Measurements from ENCODE around the gene DCAF7.

DCAF7 gene

DNA sequence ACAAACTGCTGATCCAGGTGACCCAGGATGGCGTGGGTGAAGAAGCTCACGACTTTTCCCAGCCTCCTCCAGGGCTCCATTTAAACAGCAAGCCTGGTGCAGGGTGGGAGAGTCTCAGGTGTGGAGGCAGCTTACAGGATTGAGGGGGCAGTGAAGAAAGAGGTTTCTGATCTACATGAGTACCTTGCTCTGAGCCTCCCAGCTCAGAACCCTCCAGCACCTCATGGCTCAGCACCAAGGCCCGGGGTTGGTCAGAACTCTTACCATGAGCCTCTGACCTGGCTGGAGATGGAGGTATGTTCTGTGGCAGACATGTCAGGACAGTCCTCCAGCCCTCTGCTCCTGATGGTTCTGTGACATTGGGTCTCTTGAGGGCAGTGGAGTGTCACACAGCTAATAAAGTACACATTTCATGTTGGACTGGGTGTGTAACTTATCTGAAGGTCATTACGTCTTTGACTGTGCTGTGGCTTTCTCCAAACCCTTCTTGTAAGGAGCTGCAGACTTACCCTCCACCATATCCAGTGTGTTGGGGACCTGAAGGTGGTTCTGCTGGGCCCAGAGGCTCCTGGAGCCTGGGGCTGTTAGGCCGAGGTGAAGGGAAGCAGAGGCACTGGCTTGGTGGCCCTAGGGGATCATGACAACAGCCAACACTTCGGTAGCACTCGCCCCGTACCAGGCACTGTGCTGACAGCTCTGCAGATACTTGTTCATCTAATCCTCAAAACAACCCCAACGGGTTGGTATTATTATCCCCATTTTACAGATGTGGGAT is 3.8 kb upstream of the DCAF7 start:
- no peak for DNase-seq

- no peak for DNase-seq
Measured at GRCh38 chr17:63547083-63547523, 3.2 kb upstream of the DCAF7 start.

DNA sequence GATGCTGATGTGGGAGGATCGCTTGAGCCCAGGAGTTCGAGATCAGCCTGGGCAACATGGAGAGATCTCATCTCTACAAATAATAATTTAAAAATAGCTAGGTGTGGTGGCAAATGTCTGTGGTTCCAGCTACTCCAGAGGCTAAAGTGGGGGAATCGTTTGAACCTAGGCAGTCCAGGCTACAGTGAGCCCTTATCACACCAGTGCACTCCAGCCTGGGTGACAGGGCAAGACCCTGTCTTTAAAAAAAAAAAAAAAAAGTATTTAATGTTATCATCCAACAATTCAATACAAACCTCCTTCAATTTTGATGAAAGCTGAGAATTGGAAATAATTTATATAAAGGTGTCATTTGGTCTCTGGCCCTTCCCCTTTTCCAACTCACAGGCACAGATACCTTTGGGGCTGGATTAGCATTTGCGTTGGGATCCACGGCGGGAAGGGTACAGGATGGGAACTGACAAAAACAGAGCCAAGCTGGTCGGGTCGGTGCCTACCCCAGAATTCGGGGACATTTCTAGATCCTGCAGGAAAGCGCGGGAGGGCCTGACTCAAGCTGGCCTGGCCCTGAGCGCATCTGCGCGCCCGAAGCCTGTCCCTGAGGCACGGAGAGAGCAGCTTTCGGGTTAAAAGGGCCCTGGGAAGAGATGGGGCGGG is 860 bp upstream of the DCAF7 start:
- DNase-seq: no peak

- peak; percentile 40 to 56 for DNase-seq
Measured at GRCh38 chr17:63550817-63551639, 751 bp downstream of the DCAF7 start.

- no peak for DNase-seq
Measured at GRCh38 chr17:63552211-63552610, 1.9 kb downstream of the DCAF7 start.

DNA sequence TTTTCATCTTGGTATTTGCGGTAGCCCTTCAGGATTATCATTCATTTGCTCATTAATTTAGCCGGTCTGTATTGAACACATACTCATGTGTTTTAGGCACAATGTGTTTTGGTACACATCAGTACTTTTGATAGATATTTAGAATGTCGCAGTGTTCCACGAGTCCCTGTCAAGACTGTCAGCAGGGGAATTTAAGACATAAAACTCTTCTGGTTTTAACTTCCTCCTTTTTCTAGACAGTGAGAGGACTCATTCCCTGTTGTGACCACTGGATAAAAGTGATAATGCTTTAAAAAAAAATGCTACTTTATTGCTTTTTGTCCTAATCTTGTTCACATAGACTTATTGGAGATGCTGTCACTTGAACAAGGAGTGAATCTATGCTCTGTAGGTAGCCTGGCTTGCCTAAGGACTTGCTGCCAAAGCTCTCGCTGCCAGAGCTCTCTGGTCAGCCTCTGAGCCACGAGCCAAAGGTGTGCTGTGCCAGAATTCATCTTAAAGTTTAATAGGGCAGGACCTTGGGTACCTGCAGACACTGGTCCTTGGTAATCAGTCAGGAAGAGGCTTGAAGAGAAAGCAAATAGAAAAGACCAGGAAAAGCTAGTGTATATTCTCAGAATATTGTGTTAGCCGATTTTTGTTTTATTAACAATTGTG is 5.4 kb downstream of the DCAF7 start:
- DNase-seq: no peak

GRCh38 chr17:63557416-63557815 is 7.1 kb downstream of the DCAF7 start:
- no peak for DNase-seq

GRCh38 chr17:63558441-63558840 is 8.2 kb downstream of the DCAF7 start:
- no peak for DNase-seq

GRCh38 chr17:63561819-63562218 is 11.5 kb downstream of the DCAF7 start:
- no peak for DNase-seq

GRCh38 chr17:63563339-63563738 is 13.1 kb downstream of the DCAF7 start:
- no peak for DNase-seq

GRCh38 chr17:63564562-63564961 is 14.3 kb downstream of the DCAF7 start:
- DNase-seq: no peak

DNA sequence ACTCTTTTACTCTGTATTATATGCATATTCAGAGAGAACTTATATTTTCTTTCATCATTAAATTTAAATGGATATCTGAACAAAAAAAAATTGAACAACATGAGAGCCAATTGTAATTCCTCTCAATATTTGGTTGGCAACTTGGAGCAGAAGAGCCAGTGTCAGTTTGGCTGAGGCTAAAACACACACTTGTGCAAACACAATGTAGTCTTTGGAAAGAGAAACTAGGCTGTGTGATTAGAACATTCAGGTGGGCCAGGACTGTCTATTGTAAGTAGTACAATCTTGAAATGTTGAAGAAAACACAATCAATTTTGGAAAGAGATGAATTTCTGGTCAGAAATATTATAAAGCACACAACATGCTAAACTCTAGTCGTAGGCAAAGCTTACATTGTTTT is 17.0 kb downstream of the DCAF7 start:
- no peak for DNase-seq

- no peak for DNase-seq
Measured at GRCh38 chr17:63568563-63568962, 18.3 kb downstream of the DCAF7 start.

DNA sequence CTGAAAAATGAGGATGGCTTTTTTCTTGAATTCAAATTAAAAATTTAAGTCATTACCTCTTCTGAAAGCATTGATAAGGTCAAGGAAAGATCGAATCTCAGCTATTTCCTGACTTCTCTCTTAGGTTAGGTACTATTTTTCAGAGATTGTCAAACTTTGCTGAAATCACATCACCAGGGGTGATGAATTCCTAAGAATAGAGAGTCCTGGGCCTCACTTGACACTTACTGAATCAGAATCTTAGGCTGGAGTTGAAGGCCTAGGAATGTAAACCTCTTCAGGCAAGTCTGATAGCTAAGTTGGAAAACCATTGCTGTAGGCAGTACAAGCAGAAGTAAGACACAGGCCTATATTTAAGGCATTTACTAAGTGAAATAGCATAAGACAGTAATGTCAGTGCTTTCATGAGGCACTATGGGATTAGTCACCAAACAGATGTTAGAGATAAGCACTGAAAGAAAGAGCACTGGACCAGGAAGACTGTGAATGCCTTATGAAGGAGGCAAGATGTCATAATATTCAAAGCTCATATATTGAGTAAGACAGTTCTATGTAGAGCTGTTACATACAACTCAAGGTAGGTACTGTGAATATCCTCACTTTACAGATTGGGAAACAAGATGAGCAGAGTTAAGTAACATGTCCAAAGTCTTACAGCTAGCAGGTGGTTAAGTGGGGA is 21.5 kb downstream of the DCAF7 start:
- DNase-seq: no peak

DNA sequence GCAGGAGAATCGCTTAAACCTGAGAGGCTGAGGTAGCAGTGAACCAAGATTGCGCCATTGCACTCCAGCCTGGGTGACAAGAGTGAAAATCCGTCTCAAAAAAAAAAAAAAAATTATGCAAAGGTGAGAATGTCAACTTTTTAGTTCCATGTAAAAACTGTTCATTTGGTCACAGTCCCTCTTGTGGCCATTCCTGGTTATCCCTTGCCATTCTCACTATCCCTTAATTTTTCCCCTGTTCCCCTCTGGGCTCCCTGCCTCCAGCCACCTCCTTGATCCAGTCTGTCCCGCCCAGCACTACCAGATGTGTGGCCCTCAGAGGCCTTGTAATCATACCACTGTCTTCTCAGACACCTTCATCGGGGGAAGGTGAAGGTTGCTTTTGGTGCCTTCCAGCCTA is 23.4 kb downstream of the DCAF7 start:
- peak in 1 of 2 experiments; percentile 16 for DNase-seq

DNA sequence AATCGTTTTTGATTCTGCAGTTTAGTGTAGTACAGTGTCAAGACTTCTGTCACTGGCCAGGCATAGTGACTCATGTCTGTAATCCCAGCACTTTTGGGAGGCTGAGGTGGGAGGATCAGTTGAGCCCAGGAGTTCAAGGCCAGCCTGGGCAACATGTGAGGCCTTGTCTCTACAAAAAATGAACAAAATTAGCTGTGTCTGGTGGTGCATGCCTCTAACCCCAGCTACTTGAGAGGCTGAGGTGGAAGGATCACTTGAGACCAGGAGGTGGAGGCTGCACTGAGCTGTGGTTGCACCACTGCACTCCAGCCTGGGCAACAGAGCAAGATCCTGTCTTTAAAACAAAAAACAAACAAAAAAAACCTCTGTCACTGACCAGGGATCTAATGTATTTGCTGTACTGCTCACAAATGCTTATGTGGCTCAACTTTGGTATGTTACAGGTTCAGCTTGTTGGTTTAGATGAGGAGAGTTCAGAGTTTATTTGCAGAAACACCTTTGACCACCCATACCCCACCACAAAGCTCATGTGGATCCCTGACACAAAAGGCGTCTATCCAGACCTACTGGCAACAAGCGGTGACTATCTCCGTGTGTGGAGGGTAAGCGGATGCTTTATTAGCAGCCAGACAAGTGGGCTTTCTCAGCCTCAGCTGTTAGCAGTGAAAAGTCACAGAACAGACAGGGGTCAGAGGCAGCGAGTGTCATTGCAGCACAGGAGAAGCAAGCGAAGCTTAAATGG is 27.9 kb downstream of the DCAF7 start:
- DNase-seq: no peak

GRCh38 chr17:63578769-63579111 is 28.5 kb downstream of the DCAF7 start:
- DNase-seq: no peak

- DNase-seq: no peak
Measured at GRCh38 chr17:63579633-63580032, 29.4 kb downstream of the DCAF7 start.

- DNase-seq: no peak
Measured at GRCh38 chr17:63587770-63588169, 37.5 kb downstream of the DCAF7 start.

DNA sequence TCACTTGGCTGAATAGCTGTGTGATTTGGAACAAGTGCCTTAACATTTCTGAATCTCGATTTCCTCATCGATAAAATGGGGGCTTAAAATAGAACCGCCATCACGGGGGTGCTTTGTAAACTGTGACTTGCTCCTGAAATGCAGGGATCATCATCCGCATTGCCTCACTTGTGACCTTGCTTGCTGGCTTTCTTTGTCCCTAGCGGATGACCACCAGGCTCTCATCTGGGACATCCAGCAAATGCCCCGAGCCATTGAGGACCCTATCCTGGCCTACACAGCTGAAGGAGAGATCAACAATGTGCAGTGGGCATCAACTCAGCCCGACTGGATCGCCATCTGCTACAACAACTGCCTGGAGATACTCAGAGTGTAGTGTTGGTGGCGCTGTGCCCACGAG is 38.5 kb downstream of the DCAF7 start:
- DNase-seq: no peak

GRCh38 chr17:63589646-63590045 is 39.4 kb downstream of the DCAF7 start:
- DNase-seq: no peak

DNA sequence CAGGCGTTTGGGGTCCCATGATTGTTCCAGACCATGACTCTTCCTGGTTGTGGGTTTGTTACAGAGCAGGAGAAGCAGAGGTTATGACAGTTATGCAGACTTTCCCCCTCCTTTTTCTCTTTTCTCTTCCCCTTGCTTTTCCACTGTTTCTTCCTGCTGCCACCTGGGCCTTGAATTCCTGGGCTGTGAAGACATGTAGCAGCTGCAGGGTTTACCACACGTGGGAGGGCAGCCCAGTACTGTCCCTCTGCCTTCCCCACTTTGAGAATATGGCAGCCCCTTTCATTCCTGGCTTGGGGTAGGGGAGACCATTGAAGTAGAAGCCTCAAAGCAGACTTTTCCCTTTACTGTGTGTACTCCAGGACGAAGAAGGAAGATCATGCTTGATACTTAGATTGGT is 42.5 kb downstream of the DCAF7 start:
- DNase-seq: no peak

All from NCI-H2081 (cell line).